GM23338 (cell line): Measurements from ENCODE around the gene SULF2. TPM values are rescaled to one million over a fixed set of nuclear protein-coding genes. Genes with fewer than 3 reads are reported as not detected.

Experiments used
- ATAC-seq: fragments of 200-7000 bp; cut with Tn5 transposase; 3 replicates; pipeline ENCODE4 v1.9.1; 2020
- DNase-seq: peaks from one replicate; pipeline ENCODE4 v3.0.0-alpha.2; 2015; ENCODE audit warnings: low spot score
- H2AFZ ChIP-seq: fragments of 200-600 bp; sonication (generic); 2 replicates; pipeline ENCODE4 v1.8.0; 2016; ENCODE audit warnings: antibody characterized with exemption, mild to moderate bottlenecking, moderate library complexity
- H3F3A ChIP-seq: fragments of 200-600 bp; sonication (generic); replicated peaks from 2 replicates; pipeline ENCODE4 v1.8.0; 2017; ENCODE audit warnings: antibody characterized with exemption, mixed run types, low read depth
- H3K27ac ChIP-seq: fragments of 200-600 bp; sonication (generic); 2 replicates; pipeline ENCODE4 v1.6.1; 2016; ENCODE audit warnings: low read depth
- H3K27me3 ChIP-seq: fragments of 200-600 bp; sonication (generic); 2 replicates; pipeline ENCODE4 v1.8.0; 2016; ENCODE audit warnings: mild to moderate bottlenecking, mixed run types, moderate library complexity; ENCODE audit not compliant: insufficient read depth
- H3K36me3 ChIP-seq: fragments of 200-600 bp; sonication (generic); 2 replicates; pipeline ENCODE4 v1.8.0; 2016; ENCODE audit warnings: mild to moderate bottlenecking; ENCODE audit not compliant: insufficient read depth
- H3K4me1 ChIP-seq: fragments of 200-600 bp; sonication (generic); 2 replicates; pipeline ENCODE4 v1.8.0; 2016; ENCODE audit warnings: mild to moderate bottlenecking, moderate library complexity; ENCODE audit not compliant: insufficient read depth
- H3K4me2 ChIP-seq: fragments of 200-600 bp; sonication (generic); 2 replicates; pipeline ENCODE4 v1.7.1; 2017; ENCODE audit warnings: mixed run types
- H3K4me3 ChIP-seq: fragments of 200-600 bp; sonication (generic); 2 replicates; pipeline ENCODE4 v1.6.1; 2016; ENCODE audit warnings: mixed run types
- H3K79me2 ChIP-seq: fragments of 200-600 bp; sonication (generic); replicated peaks from 2 replicates; pipeline ENCODE4 v1.8.0; 2017; ENCODE audit warnings: mild to moderate bottlenecking; ENCODE audit not compliant: insufficient read depth
- H3K9me2 ChIP-seq: fragments of 200-600 bp; sonication (generic); 2 replicates; pipeline ENCODE4 v1.8.0; 2017; ENCODE audit not compliant: insufficient read depth
- H4K20me1 ChIP-seq: fragments of 200-600 bp; sonication (generic); replicated peaks from 2 replicates; pipeline ENCODE4 v1.8.0; 2017; ENCODE audit warnings: mild to moderate bottlenecking; ENCODE audit not compliant: insufficient read depth
- H3K27ac Mint-ChIP-seq: 2 replicates; pipeline ENCODE4 v1.8.0; 2020; ENCODE audit warnings: inconsistent platforms, mild to moderate bottlenecking, moderate library complexity, mixed read lengths
- H3K27me3 Mint-ChIP-seq: 3 replicates; pipeline ENCODE4 v1.8.0; 2022; ENCODE audit warnings: low read depth, mild to moderate bottlenecking, moderate library complexity, mixed read lengths, inconsistent platforms; ENCODE audit not compliant: insufficient read depth, poor library complexity
- H3K36me3 Mint-ChIP-seq: 3 replicates; pipeline ENCODE4 v1.8.0; 2021; ENCODE audit warnings: low read depth, mild to moderate bottlenecking, inconsistent platforms, moderate library complexity, mixed read lengths
- H3K4me1 Mint-ChIP-seq: 3 replicates; pipeline ENCODE4 v1.8.0; 2020; ENCODE audit warnings: mild to moderate bottlenecking, inconsistent platforms, mixed read lengths
- H3K4me3 Mint-ChIP-seq: 3 replicates; pipeline ENCODE4 v1.8.0; 2021; ENCODE audit warnings: moderate library complexity, mild to moderate bottlenecking, inconsistent platforms, mixed read lengths
- H3K9me3 Mint-ChIP-seq: 3 replicates; pipeline ENCODE4 v1.8.0; 2020; ENCODE audit warnings: moderate library complexity, mild to moderate bottlenecking, inconsistent platforms, mixed read lengths
- CTCF ChIP-seq, 2 experiments: fragments of 200-600 bp in 1 of 2; sonication (generic) in 1 of 2; conservative IDR thresholded peaks; 2 replicates each; pipeline versions ENCODE4 v1.5.1 to v1.6.1; 2016 to 2017; ENCODE audit warnings: antibody characterized with exemption in 2 of 2, low read depth in 2 of 2, mild to moderate bottlenecking in 2 of 2, moderate library complexity in 1 of 2
- ETS1 ChIP-seq: IDR thresholded peaks from 2 replicates; pipeline ENCODE4 v1.6.1; 2016; ENCODE audit warnings: antibody characterized with exemption
- EZH2 ChIP-seq: fragments of 200-600 bp; sonication (generic); IDR thresholded peaks from one replicate; pipeline ENCODE4 v1.8.0; 2017; ENCODE audit warnings: antibody characterized with exemption, mild to moderate bottlenecking, low read depth; ENCODE audit not compliant: unreplicated experiment
- JUNB ChIP-seq: IDR thresholded peaks from one replicate; pipeline ENCODE4 v1.6.1; 2016; ENCODE audit warnings: antibody characterized with exemption; ENCODE audit not compliant: unreplicated experiment
- NANOG ChIP-seq: IDR thresholded peaks from 2 replicates; pipeline ENCODE4 v1.6.1; 2016; ENCODE audit warnings: antibody characterized with exemption, borderline replicate concordance
- REST ChIP-seq: IDR thresholded peaks from one replicate; pipeline ENCODE4 v1.6.1; 2018; ENCODE audit warnings: antibody characterized with exemption; ENCODE audit not compliant: unreplicated experiment
- STAT1 ChIP-seq: IDR thresholded peaks from one replicate; pipeline ENCODE4 v1.6.1; 2016; ENCODE audit warnings: antibody characterized with exemption; ENCODE audit not compliant: unreplicated experiment
- ZNF114 ChIP-seq: fragments of 250-450 bp; sonication (Bioruptor Pico); IDR thresholded peaks from 2 replicates; pipeline ENCODE4 v1.5.0; 2020; ENCODE audit warnings: mild to moderate bottlenecking, moderate library complexity
- polyA plus RNA-seq: library from polyadenylated mRNA; unstranded; fragments of >200 nt; fragmentation: Nextera tagmentation; extraction: Ambion mirVana; gene quantifications from 2 replicates; pipeline ENCODE4 v1.2.1, GENCODE V29; 2016
- total RNA-seq: library from RNA; depleted of rRNA; stranded (reverse); fragments of >200 nt; shearing (Covaris generic); gene quantifications from 2 replicates; pipeline ENCODE4 v1.2.3, GENCODE V29; 2014

The SULF2 gene
- total and polyA plus RNA-seq, 2 experiments from 2014 or later = 9.5 to 20.7 TPM

- TF ChIP-seq REST = no peak
These were observed 41.6 kb downstream of the SULF2 start (continued) for GRCh38 chr20:47743671-47744070.

- no peaks in the 10 kb centered on the region for H3K4me1 ChIP-seq
- ATAC-seq (no peak), DNase-seq (no peak)
- no peaks in the 10 kb centered on the region for H3K27me3 ChIP-seq
- H3K27me3 Mint-ChIP-seq = peaks cover 5% of the 10 kb centered on the region
- no peak overlapping the region for H3K4me2 ChIP-seq
- H3K4me3 ChIP-seq = no peak overlapping the region
- no peak overlapping the region for H3K27ac ChIP-seq
- no peak overlapping the region for H2AFZ ChIP-seq
- no peak overlapping the region for H3K4me3 Mint-ChIP-seq
- no peaks in the 10 kb centered on the region for H3K79me2 ChIP-seq
- no peaks in the 10 kb centered on the region; the same call in 2 of the 3 replicates for H3K36me3 Mint-ChIP-seq
- H3K36me3 ChIP-seq = no peaks in the 10 kb centered on the region
- no peaks in the 10 kb centered on the region for H4K20me1 ChIP-seq
- H3K9me2 ChIP-seq = no peaks in the 10 kb centered on the region
- no peak overlapping the region for H3K27ac Mint-ChIP-seq
- peaks cover 3% of the 10 kb centered on the region; the same call in 1 of the 3 replicates for H3K4me1 Mint-ChIP-seq
- no peaks in the 10 kb centered on the region for H3K9me3 Mint-ChIP-seq
- no peaks in the 10 kb centered on the region for H3F3A ChIP-seq
- TF ChIP-seq REST (no peak), JUNB (no peak), CTCF (conservative IDR thresholded peaks at IDR 0.05; ENCODE audit: low read depth in 2 of 2) (no peak), ETS1 (no peak), STAT1 (no peak), EZH2 (no peak), NANOG (no peak), ZNF114 (CRISPR knock-in tag) (no peak)
These were observed 43.3 kb downstream of the SULF2 start for GRCh38 chr20:47741669-47742608.
